GM21390 (cell line): Measurements from ENCODE around the gene WDFY2.

Source experiments
- ATAC-seq: cut with Tn5 transposase; IDR thresholded peaks from one replicate; pipeline ENCODE4 v1.9.1; 2021; ENCODE audit not compliant: unreplicated experiment

Gene WDFY2

DNA sequence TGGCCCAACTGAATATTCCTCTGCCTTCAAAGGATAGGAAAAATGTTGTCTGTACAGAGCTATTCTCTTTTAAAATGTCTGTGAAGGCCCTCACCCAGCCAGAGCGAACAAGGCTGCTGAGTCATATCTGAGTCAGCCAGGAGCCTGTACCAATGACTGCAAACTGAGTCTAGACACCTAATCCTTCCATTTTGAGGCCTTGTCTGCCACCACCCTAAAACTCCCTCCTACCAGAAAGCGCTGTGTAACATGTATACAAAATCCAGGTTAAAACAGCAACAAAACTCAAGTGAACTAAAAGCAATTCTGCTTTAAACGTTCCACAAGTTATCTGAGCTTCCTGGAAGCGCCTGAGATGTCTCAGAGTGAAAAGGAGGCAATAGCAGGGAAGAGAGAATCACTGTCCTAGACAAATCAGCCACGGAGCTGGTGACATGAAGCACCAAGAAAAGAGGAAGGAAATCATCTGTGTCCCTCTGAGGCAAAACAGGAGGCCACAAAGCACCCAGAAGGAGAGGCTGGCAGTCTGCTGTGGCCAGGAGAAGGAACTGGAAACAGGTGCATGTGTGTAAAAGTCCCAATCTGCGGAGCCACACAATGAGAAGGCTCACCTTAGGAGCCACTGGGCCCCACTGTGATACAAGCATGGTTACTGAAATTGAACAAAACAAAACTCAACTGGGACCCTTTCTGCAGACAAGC is 209.5 kb downstream of the WDFY2 start:
- peak; percentile 61 for ATAC-seq

GRCh38 chr13:51794964-51795363 is 210.7 kb downstream of the WDFY2 start:
- ATAC-seq: no peak

DNA sequence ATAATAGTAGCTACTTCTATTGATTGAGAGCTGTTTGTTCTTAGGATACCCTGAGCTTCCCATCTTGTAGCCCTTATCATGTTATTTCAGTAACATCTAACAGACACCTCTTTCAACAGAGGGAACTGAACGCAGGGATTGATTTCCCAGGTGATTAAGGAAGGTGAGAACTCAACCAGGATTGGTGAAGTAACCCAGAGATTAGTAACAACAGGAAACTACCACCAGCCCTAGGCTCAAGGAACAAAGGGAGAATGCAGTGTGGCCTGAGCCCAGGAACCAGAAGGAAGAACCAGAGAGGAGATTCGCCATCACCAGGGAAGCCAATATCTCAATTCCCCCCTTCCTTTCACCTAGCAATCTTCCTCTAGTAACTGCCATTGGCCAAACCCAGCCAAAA is 211.2 kb downstream of the WDFY2 start:
- ATAC-seq: no peak

DNA sequence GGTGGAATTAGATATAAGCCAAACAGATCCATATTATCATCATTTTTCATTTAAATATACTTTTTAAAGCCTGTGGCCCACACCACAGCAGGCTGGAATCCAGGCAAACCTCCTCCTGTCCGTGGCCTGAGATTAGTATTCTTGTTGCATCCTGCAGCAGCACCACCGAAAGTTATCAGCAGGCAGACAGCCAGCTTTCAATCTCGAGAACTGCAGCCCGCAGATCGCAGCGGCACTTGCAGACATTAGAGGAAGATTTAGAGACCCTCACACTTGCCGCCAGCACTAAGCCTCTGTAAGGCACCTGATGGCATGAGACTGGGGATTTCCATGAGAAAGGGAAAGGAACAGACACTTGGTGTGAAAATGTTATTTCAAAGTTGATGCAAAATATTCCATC is 212.3 kb downstream of the WDFY2 start:
- ATAC-seq: no peak

DNA sequence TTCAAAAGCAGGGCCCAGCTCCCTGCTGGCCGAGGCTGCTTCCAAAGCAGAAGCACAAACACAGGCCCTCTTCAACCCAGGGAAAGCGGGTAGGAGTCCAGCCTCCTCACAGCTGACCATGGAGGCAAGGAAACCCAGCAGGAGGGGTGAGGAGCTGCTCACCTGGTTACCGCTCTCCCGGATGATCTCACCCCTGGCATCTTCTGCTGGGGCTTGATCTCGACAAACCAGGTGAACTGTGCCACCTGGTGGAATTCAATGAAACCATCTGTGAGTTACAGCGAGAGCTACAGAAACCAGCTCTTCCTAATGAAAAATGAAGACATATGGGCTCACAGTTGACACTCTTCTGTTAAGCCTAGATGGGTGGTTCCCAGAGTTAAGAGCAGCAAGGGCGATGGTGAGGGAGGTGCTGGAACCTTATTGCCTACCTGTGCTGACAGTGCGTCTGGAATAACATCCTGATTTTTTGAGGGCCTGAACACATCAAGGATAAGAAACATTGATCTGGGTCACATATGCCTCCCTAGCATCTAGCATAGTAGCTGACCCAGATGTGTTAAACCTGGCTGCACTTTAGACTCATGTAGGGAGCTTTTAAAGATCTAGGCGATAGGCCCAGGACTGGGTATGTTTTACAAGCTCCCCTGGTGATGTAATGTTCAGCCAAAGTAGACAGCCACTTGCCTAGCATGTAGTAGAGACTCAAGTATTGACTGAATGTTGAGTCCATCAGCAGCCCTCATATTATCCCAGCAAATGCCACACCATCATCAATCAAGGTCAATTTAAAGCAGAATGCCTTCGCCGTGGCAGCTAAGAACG is 213.6 kb downstream of the WDFY2 start:
- no peak for ATAC-seq

GRCh38 chr13:51799261-51799660 is 215.0 kb downstream of the WDFY2 start:
- no peak for ATAC-seq

DNA sequence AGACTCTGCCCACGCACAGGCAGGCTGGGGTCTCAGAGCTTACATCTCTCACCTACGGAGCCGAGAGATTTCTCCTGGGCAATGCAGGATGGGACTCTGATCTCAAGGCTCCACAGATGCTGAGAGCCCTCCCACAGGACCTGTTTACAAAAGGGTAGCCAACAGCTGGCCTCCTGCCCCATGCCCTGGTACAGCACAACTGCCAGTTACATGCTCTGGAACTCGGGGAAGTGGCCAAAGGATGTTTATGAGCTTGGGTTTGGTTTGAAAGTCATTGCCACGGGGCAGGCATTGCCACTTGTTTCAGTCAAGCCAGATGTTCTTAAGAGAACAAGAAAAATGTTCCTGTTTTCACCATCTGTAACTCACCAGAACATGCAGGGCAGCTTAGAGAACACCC is 216.2 kb downstream of the WDFY2 start:
- no peak for ATAC-seq

DNA sequence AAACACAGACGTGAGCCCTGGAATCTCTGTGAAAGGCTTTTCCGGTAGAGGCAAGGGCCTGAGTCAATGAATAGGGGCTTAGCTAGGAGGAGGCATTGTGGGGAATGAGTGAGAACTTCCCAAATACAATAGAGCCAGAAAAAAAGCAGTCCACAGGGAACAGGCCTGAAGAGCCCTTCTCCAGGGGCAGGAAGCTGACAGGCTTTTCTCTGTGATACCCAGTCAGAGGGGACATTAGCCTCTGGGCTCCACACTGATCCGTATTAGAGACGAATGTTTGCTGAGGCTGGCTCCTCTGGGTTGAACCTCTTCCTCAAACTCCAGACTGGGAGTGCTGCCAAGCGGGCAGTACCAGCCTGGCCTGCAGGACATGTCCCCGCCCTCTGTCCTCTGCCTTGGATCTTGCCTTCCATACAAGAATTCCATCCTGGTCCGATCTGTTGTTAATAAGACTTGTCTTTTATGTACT is 217.4 kb downstream of the WDFY2 start:
- ATAC-seq: no peak

DNA sequence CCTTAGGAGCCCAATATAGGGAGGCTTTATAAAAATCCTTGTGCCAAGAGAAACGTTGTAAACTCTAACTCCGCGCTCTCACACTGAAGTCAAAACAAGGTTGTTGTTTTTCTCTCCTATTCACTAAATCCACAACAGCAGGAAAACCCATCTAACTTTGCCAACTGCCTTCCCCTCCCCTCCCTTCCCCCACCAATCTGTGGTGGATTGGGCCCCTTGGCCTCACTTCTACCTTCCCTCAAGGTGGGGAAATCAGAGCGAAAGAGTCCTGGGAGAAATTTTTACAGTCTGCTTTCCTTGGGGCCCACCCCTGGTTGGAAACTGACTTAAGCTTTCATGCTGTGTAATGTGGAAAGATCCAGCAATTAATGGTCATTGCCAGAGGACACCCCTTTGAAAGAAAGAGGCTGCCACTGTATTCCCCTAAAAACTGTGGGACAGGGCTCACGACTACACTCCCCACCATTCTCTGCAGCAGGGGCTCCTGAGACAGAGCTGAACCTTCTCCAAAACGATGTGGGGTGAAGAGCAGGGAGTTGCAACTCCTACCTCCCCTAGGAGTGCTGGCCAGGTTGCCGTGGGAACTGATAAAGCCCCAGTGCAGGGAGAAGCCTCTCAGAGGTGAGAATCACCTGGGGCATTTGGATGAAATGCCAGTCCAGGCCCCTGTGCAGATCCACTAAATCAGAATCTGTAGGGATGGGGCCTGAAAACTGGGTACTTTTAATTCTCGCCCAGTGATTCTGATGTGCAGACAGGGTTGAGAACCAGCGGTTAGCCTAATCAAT is 218.6 kb downstream of the WDFY2 start:
- ATAC-seq: no peak

- ATAC-seq: peak; percentile 88
These were observed 219.4 kb downstream of the WDFY2 start, which contains the start of gene DHRS12 for GRCh38 chr13:51803422-51804294. TSS of gene DHRS12 (minus strand) at chr13:51804163. CDS start at chr13:51799659, 4,504 bp downstream.

DNA sequence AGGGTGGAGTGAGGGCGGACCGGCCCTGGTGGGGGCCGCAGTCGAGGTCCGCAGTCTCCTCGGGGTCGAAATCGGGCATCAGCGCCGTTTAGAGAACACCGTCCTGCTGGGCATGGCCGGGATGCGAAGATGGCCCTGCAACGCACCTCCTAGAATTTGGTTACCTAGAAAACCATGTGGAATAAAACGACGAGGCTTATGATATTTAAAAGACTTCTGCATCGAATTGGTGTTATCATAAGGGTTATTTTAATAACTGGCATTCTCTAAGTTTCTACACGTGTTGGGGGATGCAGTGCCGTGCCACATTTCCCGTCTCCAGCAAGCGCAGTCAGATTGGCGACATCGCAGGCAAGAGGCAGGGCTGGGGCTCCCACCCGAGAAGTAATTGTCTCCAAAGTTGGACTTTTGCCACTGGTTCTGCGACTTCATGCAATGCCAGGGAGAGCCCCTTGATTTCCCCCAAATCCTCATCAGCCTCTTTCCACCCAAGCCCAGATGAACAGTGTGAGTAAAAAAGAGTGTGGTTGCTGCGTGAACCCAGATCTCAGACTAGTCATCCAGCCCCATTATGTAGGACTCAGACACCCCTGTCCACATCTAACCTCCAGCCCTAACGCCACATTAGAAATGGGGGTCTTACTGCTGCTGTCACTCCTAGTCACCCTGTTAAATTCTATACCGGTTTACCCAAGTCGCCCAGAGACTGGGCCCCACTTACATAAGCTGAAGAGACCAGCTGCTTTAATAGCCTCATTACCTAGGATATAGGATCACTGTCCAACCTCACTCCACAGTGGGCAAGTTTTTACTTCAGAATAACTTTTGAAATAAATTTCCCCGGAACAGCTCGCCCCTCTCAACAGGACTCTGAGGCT is 220.3 kb downstream of the WDFY2 start:
- no peak for ATAC-seq

GRCh38 chr13:51805313-51805712 is 221.1 kb downstream of the WDFY2 start:
- ATAC-seq: no peak

- no peak for ATAC-seq
These were observed 221.7 kb downstream of the WDFY2 start for GRCh38 chr13:51805925-51806324.

GRCh38 chr13:51806566-51806965 is 222.3 kb downstream of the WDFY2 start:
- no peak for ATAC-seq

- no peak for ATAC-seq
These were observed 222.8 kb downstream of the WDFY2 start for GRCh38 chr13:51807041-51807440.

GRCh38 chr13:51808811-51809210 is 224.5 kb downstream of the WDFY2 start:
- no peak for ATAC-seq

DNA sequence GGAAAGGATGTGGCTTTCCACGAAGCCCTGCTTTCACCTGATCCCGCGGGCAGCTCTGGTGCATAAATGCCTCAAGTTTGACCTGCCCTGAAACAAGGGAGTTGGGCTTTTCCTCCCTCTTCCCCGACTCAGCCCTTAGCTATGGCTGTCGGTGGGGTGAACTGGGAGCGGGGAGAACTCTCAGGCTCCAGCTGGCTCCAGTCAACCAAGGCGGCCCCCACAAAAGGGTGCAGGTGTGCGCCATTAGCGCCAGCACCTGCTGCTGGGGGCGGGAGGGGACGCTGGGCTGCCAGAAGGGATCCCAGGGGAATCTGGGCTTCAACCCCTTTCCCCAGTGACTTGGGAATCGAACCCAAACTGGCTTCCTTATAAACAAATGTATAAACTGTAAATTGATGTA is 226.8 kb downstream of the WDFY2 start:
- no peak for ATAC-seq

- no peak for ATAC-seq
These were observed 227.7 kb downstream of the WDFY2 start for GRCh38 chr13:51811920-51812451.

- no peak for ATAC-seq
These were observed 229.8 kb downstream of the WDFY2 start for GRCh38 chr13:51814071-51814470.
